Right cardiac atrium (tissue), 5 donors: Measurements from ENCODE around the gene RAD9A. TPM values are rescaled to one million over a fixed set of nuclear protein-coding genes. Genes with fewer than 3 reads are reported as not detected.

Source experiments
- ATAC-seq, 2 donors: fragments of 200-7000 bp; cut with Tn5 transposase; one replicate each; pipeline versions ENCODE4 v1.8.0 to v1.9.1; 2020; ENCODE audit warnings: moderate library complexity in 2 of 2, mild to moderate bottlenecking in 1 of 2
- DNase-seq, 3 donors: peaks; one replicate each; pipeline ENCODE4 v3.0.0-alpha.2; 2020
- H3K27ac ChIP-seq: one replicate; pipeline ENCODE4 v1.5.1; 2013; ENCODE audit warnings: mild to moderate bottlenecking, low read length, control low read depth, moderate library complexity
- H3K27me3 ChIP-seq: one replicate; pipeline ENCODE4 v1.6.1; 2013; ENCODE audit not compliant: control insufficient read depth, insufficient read depth
- H3K4me1 ChIP-seq: one replicate; pipeline ENCODE4 v1.6.1; 2013; ENCODE audit warnings: low read length; ENCODE audit not compliant: control insufficient read depth, insufficient read depth
- H3K4me3 ChIP-seq: one replicate; pipeline ENCODE4 v1.5.1; 2013; ENCODE audit warnings: low read length, control low read depth
- H3K9me3 ChIP-seq: one replicate; pipeline ENCODE4 v1.6.1; 2013; ENCODE audit warnings: low read length; ENCODE audit not compliant: control insufficient read depth
- WGBS: extraction: QIAGEN DNeasy Blood & Tissue Kit; methylation state at CpG from one replicate; pipeline ENCODE4 v1.1.7; 2013; 5-methylcytosine and 5-hydroxymethylcytosine counted together
- intact Hi-C, 4 donors: fragments of 100-400 bp; cut with DNase I; formaldehyde crosslinking; loops; one replicate each; pipeline versions ENCODE4 v1.11.0 to v1.14.0; 2022 to 2023
- polyA plus RNA-seq: library from polyadenylated mRNA; stranded (reverse); fragments of 200-250 nt; gene quantifications from one replicate; pipeline ENCODE4 v1.2.3, GENCODE V29; 2013
- total RNA-seq, 4 donors: library from RNA; stranded (reverse); fragmentation: NEBNext Ultra II Directional; extraction: Animal tissue kit (Norgen Biotek cat#: 25700); gene quantifications; one replicate each; pipeline ENCODE4 v1.2.1, GENCODE V29; 2021
- donor health status: healthy with polysubstance abuse.
- donor health status: DM: no; HTN: yes; CAD: no.
- donor health status: DM: no; HTN: no; CAD: no.
- donor health status: DM: no; HTN: yes; CAD: no; lungs with severe emphysema.
- donor health status: DM: yes; HTN: yes; CAD: no.

Gene RAD9A
- total and polyA plus RNA-seq, 5 donors = 7.3 to 11.7 (median 9.1) TPM

- peaks cover under 1% of the 10 kb centered on the region for H3K4me1 ChIP-seq
- ATAC-seq = no peak
- no peaks in the 10 kb centered on the region for H3K9me3 ChIP-seq
- no peak overlapping the region for H3K27ac ChIP-seq
- no peaks in the 10 kb centered on the region for H3K27me3 ChIP-seq
- intact Hi-C loops = loop anchor here in 1 of 4 donors (10.0 kb wide), 1 partner anchor 99 kb away; the partner anchor contains the start of genes CDK2AP2 and PITPNM1
- no peak for DNase-seq
- WGBS = 91% methylated on average over 9 of the region's 9 CpGs
- H3K4me3 ChIP-seq = no peak overlapping the region
These were observed 14.0 kb downstream of the RAD9A start for GRCh38 chr11:67405688-67406339.

GRCh38 chr11:67406420-67406968 is 14.7 kb downstream of the RAD9A start:
- Histone ChIP-seq H3K4me1 (no peaks in the 10 kb centered on the region), H3K27me3 (no peaks in the 10 kb centered on the region), H3K9me3 (no peaks in the 10 kb centered on the region), H3K27ac (no peak overlapping the region), H3K4me3 (no peak overlapping the region)
- ATAC-seq = no peak
- 81% methylated on average over 18 of the region's 18 CpGs for WGBS
- intact Hi-C loops = loop anchor here in 1 of 4 donors (10.0 kb wide), 1 partner anchor 98 kb away; the partner anchor contains the start of genes CDK2AP2 and PITPNM1
- DNase-seq = no peak

GRCh38 chr11:67406969-67407687 is 15.3 kb downstream of the RAD9A start:
- no peak overlapping the region for H3K27ac ChIP-seq
- WGBS = 45% methylated on average over 12 of the region's 12 CpGs

GRCh38 chr11:67407688-67408163 is 15.9 kb downstream of the RAD9A start:
- Histone ChIP-seq H3K9me3 (no peaks in the 10 kb centered on the region), H3K4me3 (no peak overlapping the region), H3K4me1 (no peaks in the 10 kb centered on the region), H3K27me3 (no peaks in the 10 kb centered on the region), H3K27ac (no peak overlapping the region)
- intact Hi-C loops = loop anchor here in 1 of 4 donors (10.0 kb wide), 1 partner anchor 97 kb away; the partner anchor contains the start of genes CDK2AP2 and PITPNM1
- no peak for DNase-seq
- 64% methylated on average over 12 of the region's 12 CpGs for WGBS
- no peak for ATAC-seq

More at GRCh38 chr11:67406969-67407687, 15.3 kb downstream of the RAD9A start:
- Histone ChIP-seq H3K4me3 (no peak overlapping the region), H3K9me3 (no peaks in the 10 kb centered on the region), H3K4me1 (no peaks in the 10 kb centered on the region), H3K27me3 (no peaks in the 10 kb centered on the region)
- intact Hi-C loops = loop anchor here in 1 of 4 donors (10.0 kb wide), 1 partner anchor 98 kb away; the partner anchor contains the start of genes CDK2AP2 and PITPNM1
- ATAC-seq (peak; percentile 4 to 30), DNase-seq (peak in 1 of 3 donors; percentile 77)

- Histone ChIP-seq H3K27ac (no peak overlapping the region), H3K4me1 (no peaks in the 10 kb centered on the region), H3K27me3 (no peaks in the 10 kb centered on the region), H3K4me3 (no peak overlapping the region), H3K9me3 (no peaks in the 10 kb centered on the region)
- DNase-seq (no peak), ATAC-seq (no peak)
- WGBS = 76% methylated on average over 18 of the region's 18 CpGs
- intact Hi-C loops = loop anchor here in 1 of 4 donors (10.0 kb wide), 1 partner anchor 96 kb away; the partner anchor contains the start of genes CDK2AP2 and PITPNM1
These were observed 16.8 kb downstream of the RAD9A start for GRCh38 chr11:67408437-67409200.

- no peak for ATAC-seq
- H3K4me3 ChIP-seq = no peak overlapping the region
- intact Hi-C loops = loop anchor here in 1 of 4 donors (10.0 kb wide), 1 partner anchor 96 kb away; the partner anchor contains the start of genes CDK2AP2 and PITPNM1
- H3K4me1 ChIP-seq = no peaks in the 10 kb centered on the region
- WGBS = 59% methylated on average over 24 of the region's 24 CpGs
- H3K27me3 ChIP-seq = no peaks in the 10 kb centered on the region
- DNase-seq = no peak
- H3K9me3 ChIP-seq = no peaks in the 10 kb centered on the region
- H3K27ac ChIP-seq = no peak overlapping the region
These were observed 17.5 kb downstream of the RAD9A start for GRCh38 chr11:67409261-67409666.

GRCh38 chr11:67409781-67410368 is 18.1 kb downstream of the RAD9A start:
- ATAC-seq (no peak), DNase-seq (peak in 1 of 3 donors; percentile 51)
- H3K27ac ChIP-seq = no peak overlapping the region
- no peaks in the 10 kb centered on the region for H3K4me1 ChIP-seq
- intact Hi-C loops = loop anchor here in 2 of 4 donors (10.0 kb wide), 2 partner anchors 55 to 95 kb away; partner anchors contain the start of genes CDK2AP2 (in 1 of the 2), PITPNM1 (in 1 of the 2) and TMEM134 (in 1 of the 2)
- no peaks in the 10 kb centered on the region for H3K9me3 ChIP-seq
- WGBS = 32% methylated on average over 13 of the region's 13 CpGs
- H3K27me3 ChIP-seq = no peaks in the 10 kb centered on the region
- H3K4me3 ChIP-seq = no peak overlapping the region

- intact Hi-C loops = loop anchor here in 1 of 4 donors (10.0 kb wide), 1 partner anchor 54 kb away; the partner anchor contains the start of gene TMEM134
- Histone ChIP-seq H3K9me3 (no peaks in the 10 kb centered on the region), H3K27ac (no peak overlapping the region), H3K4me3 (no peak overlapping the region), H3K27me3 (no peaks in the 10 kb centered on the region), H3K4me1 (no peaks in the 10 kb centered on the region)
- ATAC-seq = no peak
- DNase-seq = no peak
- WGBS = 68% methylated on average over 15 of the region's 15 CpGs
These were observed 18.6 kb downstream of the RAD9A start for GRCh38 chr11:67410369-67410831.

GRCh38 chr11:67410984-67411784 is 19.4 kb downstream of the RAD9A start:
- DNase-seq (no peak), ATAC-seq (no peak)
- Histone ChIP-seq H3K4me3 (no peak overlapping the region), H3K4me1 (no peaks in the 10 kb centered on the region), H3K9me3 (no peaks in the 10 kb centered on the region), H3K27me3 (no peaks in the 10 kb centered on the region), H3K27ac (no peak overlapping the region)
- WGBS = 76% methylated on average over 17 of the region's 17 CpGs
- intact Hi-C loops = loop anchor here in 1 of 4 donors (10.0 kb wide), 1 partner anchor 54 kb away; the partner anchor contains the start of gene TMEM134
